Measurements from ENCODE around the gene TTLL8. TPM values are rescaled to one million over a fixed set of nuclear protein-coding genes. Genes with fewer than 3 reads are reported as not detected.

Gene TTLL8
- total RNA-seq, 1 experiment from 2014 or later = not detected

DNA sequence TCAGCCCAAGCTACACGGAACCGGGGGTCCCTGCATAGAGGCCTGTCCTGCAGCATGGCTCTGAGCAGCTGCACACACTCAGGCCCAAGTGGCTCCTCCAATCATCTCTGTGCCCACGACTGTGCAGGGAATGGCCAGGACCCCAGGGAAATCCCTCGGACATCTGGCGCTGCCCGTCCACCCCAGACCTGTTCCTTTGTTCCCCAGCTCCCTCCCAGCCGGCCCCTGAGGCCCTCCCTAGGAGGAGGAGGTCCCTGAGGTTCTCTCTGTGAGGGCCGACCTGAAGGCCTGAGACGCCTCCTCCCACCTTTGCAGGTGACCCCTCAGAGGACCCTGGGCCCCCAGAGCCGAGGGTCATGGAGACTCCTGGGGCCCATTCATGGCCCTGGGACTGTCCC, 26.0 kb upstream of the TTLL8 start:
- no peak overlapping the region for H3K27ac ChIP-seq (ENCODE audit: insufficient read length, low read depth, low read length)
- no peak overlapping the region for H3K4me2 ChIP-seq (ENCODE audit: insufficient read depth, insufficient read length, low read length)
- no peak overlapping the region for H2AFZ ChIP-seq (ENCODE audit: low read length)
- H3K4me3 Mint-ChIP-seq = no peak overlapping the region
- H4K8ac ChIP-seq (replicated peaks; ENCODE audit: insufficient read length, low read depth, low read length) = no peak overlapping the region
- H2BK20ac ChIP-seq (ENCODE audit: low read depth, low read length, poor library complexity, severe bottlenecking) = no peak overlapping the region
- H4K91ac ChIP-seq (ENCODE audit: insufficient read length, low read depth, low read length) = no peak overlapping the region
- DNase-seq = no peak
- H3K27me3 Mint-ChIP-seq (ENCODE audit: low read depth) = peaks cover 24% of the 10 kb centered on the region
- H3K27ac Mint-ChIP-seq = no peak overlapping the region
- no peak overlapping the region for H2BK5ac ChIP-seq (ENCODE audit: insufficient read length, low read length)
- peaks cover 3 to 4% of the 10 kb centered on the region in 2 experiments; a peak in 3 of 5 replicates for H3K9me3 Mint-ChIP-seq
- H3K18ac ChIP-seq (ENCODE audit: insufficient read length, low read depth, low read length) = no peak overlapping the region
- no peak overlapping the region for H3K9ac ChIP-seq (ENCODE audit: extremely low read depth, insufficient read length, low read length)
- H2BK15ac ChIP-seq (ENCODE audit: low read depth, low read length) = no peak overlapping the region
- no peak overlapping the region for H2BK120ac ChIP-seq (ENCODE audit: low read depth, low read length, poor library complexity, severe bottlenecking)
- no peak overlapping the region for H3K56ac ChIP-seq (ENCODE audit: insufficient read length, low read depth, low read length)
- no CpG with 5 or more reads among the region's 10 CpGs for WGBS (ENCODE audit: extremely low coverage, insufficient read length, low lambda C conversion rate)
- H2AK5ac ChIP-seq (ENCODE audit: insufficient read length, low read length) = no peak overlapping the region
- no peak overlapping the region for H3T11ph ChIP-seq (ENCODE audit: low read length)
- no peak overlapping the region for H2BK12ac ChIP-seq (ENCODE audit: insufficient read length, low read depth, low read length)
- H3K4me1 ChIP-seq (ENCODE audit: insufficient read depth, low read length) = no peaks in the 10 kb centered on the region
- H3K4me1 Mint-ChIP-seq = peaks cover 19 to 24% of the 10 kb centered on the region in 2 experiments
- no peaks in the 10 kb centered on the region; a peak in 1 of 7 replicates for H3K36me3 Mint-ChIP-seq (ENCODE audit: insufficient read depth in 1 of 3, low read depth in 3 of 3)
- no peaks in the 10 kb centered on the region for H3K23me2 ChIP-seq (ENCODE audit: insufficient read length, low read depth, low read length, poor library complexity, severe bottlenecking)
- 0 out of 2 replicates have a peak, but pooled peaks cover 2% of the 10 kb centered on the region for H3K27me3 ChIP-seq (ENCODE audit: insufficient read depth, low read length)
- H4K20me1 ChIP-seq (ENCODE audit: control insufficient read depth, insufficient read depth, insufficient read length) = no peaks in the 10 kb centered on the region
- H3K79me1 ChIP-seq (ENCODE audit: insufficient read depth, low read depth, low read length, poor library complexity, severe bottlenecking) = no peaks in the 10 kb centered on the region
- TF ChIP-seq, protein P1, sequence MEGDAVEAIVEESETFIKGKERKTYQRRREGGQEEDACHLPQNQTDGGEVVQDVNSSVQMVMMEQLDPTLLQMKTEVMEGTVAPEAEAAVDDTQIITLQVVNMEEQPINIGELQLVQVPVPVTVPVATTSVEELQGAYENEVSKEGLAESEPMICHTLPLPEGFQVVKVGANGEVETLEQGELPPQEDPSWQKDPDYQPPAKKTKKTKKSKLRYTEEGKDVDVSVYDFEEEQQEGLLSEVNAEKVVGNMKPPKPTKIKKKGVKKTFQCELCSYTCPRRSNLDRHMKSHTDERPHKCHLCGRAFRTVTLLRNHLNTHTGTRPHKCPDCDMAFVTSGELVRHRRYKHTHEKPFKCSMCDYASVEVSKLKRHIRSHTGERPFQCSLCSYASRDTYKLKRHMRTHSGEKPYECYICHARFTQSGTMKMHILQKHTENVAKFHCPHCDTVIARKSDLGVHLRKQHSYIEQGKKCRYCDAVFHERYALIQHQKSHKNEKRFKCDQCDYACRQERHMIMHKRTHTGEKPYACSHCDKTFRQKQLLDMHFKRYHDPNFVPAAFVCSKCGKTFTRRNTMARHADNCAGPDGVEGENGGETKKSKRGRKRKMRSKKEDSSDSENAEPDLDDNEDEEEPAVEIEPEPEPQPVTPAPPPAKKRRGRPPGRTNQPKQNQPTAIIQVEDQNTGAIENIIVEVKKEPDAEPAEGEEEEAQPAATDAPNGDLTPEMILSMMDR (conservative IDR thresholded peaks at IDR 0.05) = no peak
- no peak overlapping the region for H3K4ac ChIP-seq (ENCODE audit: low read depth, low read length)
- H3K79me2 ChIP-seq (ENCODE audit: insufficient read depth, low read length) = no peaks in the 10 kb centered on the region
- no peak overlapping the region; the same call in 1 of the 2 replicates for H3K14ac ChIP-seq (ENCODE audit: insufficient read depth, low read length)
- H3K23ac ChIP-seq (ENCODE audit: insufficient read length, low read depth, low read length) = no peak overlapping the region
- no peaks in the 10 kb centered on the region for H3K9me3 ChIP-seq (ENCODE audit: control insufficient read depth, low read depth, low read length)
- H4K5ac ChIP-seq (ENCODE audit: insufficient read length, low read depth, low read length) = no peak overlapping the region
